Hepatocyte (in vitro differentiated cells): ENCODE measurements around the gene FARSA.
A peak's percentile ranks its signal among the peaks of the same experiment; 100 is the strongest.

Experiments
- EZH2 ChIP-seq: fragments of 200-600 bp; sonication (generic); IDR thresholded peaks from 2 replicates; pipeline ENCODE4 v1.6.1; 2016; ENCODE audit warnings: antibody characterized with exemption, mild to moderate bottlenecking, borderline replicate concordance
- TF ChIP-seq, protein P1 (sequence below): fragments of 200-600 bp; sonication (generic); IDR thresholded peaks from 2 replicates; pipeline ENCODE4 v1.5.1; 2016; ENCODE audit warnings: antibody characterized with exemption, mild to moderate bottlenecking; ENCODE audit not compliant: poor library complexity

DNA sequence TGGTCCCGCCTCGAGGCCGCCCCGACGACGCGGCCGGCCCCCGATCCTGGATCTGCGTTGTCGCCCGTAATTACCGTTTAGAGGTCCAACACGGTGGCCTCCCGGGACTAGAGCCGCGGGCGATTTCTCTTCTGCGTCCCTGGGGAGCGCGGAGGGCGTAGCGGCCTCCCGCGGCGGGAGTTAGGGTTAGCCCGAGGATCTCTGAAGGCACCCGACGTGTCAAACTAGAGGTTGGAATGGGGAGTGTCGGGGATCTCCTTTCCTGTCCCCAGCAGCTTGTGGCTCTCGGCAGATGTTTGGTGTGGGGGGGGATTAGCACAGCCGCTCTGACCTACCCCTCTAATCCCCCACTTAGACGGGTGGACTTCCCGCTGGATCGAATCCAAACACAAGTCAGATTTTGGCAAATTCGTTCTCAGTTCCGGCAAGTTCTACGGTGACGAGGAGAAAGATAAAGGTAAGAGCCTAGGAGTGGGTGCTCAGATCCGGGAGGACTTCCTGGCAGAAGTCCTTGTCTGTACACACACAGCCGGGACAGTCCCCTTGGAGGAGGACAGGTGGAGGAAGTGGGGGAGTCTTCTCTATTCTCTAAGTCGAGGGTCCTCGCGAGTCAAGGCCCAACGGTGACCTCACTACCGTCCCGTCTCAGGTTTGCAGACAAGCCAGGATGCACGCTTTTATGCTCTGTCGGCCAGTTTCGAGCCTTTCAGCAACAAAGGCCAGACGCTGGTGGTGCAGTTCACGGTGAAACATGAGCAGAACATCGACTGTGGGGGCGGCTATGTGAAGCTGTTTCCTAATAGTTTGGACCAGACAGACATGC, 5.5 kb upstream of the FARSA start:
- TF ChIP-seq, protein P1, sequence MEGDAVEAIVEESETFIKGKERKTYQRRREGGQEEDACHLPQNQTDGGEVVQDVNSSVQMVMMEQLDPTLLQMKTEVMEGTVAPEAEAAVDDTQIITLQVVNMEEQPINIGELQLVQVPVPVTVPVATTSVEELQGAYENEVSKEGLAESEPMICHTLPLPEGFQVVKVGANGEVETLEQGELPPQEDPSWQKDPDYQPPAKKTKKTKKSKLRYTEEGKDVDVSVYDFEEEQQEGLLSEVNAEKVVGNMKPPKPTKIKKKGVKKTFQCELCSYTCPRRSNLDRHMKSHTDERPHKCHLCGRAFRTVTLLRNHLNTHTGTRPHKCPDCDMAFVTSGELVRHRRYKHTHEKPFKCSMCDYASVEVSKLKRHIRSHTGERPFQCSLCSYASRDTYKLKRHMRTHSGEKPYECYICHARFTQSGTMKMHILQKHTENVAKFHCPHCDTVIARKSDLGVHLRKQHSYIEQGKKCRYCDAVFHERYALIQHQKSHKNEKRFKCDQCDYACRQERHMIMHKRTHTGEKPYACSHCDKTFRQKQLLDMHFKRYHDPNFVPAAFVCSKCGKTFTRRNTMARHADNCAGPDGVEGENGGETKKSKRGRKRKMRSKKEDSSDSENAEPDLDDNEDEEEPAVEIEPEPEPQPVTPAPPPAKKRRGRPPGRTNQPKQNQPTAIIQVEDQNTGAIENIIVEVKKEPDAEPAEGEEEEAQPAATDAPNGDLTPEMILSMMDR, result peak; percentile 17
- TF ChIP-seq EZH2, result no peak
